Breast epithelium (tissue), 3 donors: ENCODE results near the gene HECTD4.

Experiments
- CTCF ChIP-seq, 3 donors: fragments of 450-650 bp; IDR thresholded peaks; one replicate each; pipeline ENCODE4 v1.5.1; 2016 to 2017; ENCODE audit warnings: antibody characterized with exemption in 3 of 3, mild to moderate bottlenecking in 3 of 3, moderate library complexity in 3 of 3
- POLR2A ChIP-seq: fragments of 450-650 bp; IDR thresholded peaks from one replicate; pipeline ENCODE4 v1.6.1; 2016; ENCODE audit warnings: antibody characterized with exemption, mild to moderate bottlenecking, moderate library complexity
- POLR2AphosphoS5 ChIP-seq, 3 donors: sonication (generic); formaldehyde crosslinking; IDR thresholded peaks; one replicate each; pipeline ENCODE4 v1.6.1; 2017; ENCODE audit warnings: antibody characterized with exemption in 3 of 3

GRCh38 chr12:112208301-112208910 is 173.8 kb downstream of the HECTD4 start:
- TF ChIP-seq POLR2A (no peak), CTCF (IDR thresholded peaks at IDR 0.05) (no peak), POLR2AphosphoS5 (IDR thresholded peaks at IDR 0.05) (no peak)
